Ammon's horn (tissue), 1 donor: Measurements from ENCODE around the gene ADCK2.
"Not testable (repeated sequence)": the region's sequence is repeated elsewhere in the genome, so short reads cannot be mapped to it uniquely, and the experiment has no call there.

ENCODE experiments used
- DNase-seq: peaks from one replicate; pipeline ENCODE4 v3.0.0-alpha.2; 2016; ENCODE audit warnings: low spot score

ADCK2 gene

GRCh38 chr7:140645166-140645900 is 27.4 kb upstream of the ADCK2 start:
- no peak for DNase-seq

GRCh38 chr7:140646931-140647647 is 25.7 kb upstream of the ADCK2 start:
- peak; percentile 60 for DNase-seq

GRCh38 chr7:140649556-140650205 is 23.1 kb upstream of the ADCK2 start:
- DNase-seq: no peak

DNA sequence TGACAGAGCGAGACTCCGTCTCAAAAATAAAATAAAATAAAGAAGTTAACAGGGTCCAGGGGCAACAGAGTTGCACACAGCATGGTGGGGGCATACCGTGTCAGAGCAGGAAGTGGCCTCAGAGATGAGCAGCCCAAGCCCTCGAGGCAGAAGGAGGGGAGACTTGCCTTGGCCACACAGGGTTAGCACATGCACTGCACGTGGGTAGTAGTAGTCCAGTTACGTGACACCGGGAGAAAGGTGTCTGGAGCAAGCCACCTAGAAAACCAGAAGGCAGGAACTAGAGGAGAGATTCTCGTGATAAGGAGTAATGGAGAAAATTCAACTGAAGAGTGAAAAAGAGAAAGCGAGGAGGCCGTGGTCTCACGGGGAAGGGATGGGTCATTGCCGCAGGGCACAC is 22.4 kb upstream of the ADCK2 start:
- DNase-seq: no peak

- DNase-seq: peak; percentile 86
These were observed 19.2 kb upstream of the ADCK2 start for GRCh38 chr7:140653319-140654108.

DNA sequence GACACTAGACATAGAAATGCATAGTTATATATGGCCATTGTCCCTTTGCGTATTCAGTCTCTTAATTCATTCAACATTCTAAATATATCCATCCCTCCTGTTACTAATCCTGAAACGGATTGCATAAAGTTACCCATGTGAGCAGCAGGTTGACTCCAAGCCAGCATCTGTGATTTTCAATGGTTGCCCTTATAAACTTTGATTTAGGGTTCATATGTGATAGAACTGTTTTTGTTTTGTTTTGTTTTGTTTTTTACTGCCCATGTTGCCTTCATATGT is 18.7 kb upstream of the ADCK2 start:
- DNase-seq: no peak

DNA sequence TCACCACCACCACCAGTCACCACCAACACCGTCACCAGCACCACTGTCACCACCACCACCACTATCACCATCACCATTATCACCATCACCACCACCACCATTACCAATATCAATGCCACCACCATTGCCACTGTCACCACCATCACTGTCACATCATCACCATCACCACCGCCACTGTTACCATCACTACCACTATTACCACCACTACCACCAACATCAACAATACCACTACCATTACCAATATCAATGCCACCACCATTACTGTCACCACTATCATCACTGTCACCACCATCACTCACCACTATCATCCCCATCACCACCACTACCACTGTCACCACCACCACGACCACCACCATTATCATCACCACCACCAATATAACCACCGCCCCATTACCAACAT is 18.1 kb upstream of the ADCK2 start:
- DNase-seq: no peak

GRCh38 chr7:140655511-140656408 is 17.0 kb upstream of the ADCK2 start:
- no peak for DNase-seq

GRCh38 chr7:140656548-140657515 is 15.9 kb upstream of the ADCK2 start:
- DNase-seq: peak; percentile 74

DNA sequence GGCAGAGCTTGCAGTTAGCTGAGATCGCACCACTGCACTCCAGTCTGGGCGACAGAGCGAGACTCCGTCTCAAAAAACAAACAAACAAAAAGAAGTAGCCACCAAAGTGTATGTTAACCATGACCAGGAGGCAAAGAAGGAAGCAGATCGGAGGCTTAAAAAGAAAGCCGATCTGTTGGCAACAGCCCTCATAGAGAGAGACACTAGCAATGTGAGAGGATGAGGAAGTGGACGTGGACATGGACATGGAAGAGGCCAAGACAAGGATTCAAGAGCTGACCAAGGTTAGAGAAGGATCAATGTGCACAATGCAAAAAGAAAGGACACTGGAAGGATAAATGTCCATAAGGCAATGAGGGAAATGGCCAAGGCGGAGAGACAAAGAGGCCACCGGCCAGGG is 14.9 kb upstream of the ADCK2 start:
- DNase-seq: no peak

DNA sequence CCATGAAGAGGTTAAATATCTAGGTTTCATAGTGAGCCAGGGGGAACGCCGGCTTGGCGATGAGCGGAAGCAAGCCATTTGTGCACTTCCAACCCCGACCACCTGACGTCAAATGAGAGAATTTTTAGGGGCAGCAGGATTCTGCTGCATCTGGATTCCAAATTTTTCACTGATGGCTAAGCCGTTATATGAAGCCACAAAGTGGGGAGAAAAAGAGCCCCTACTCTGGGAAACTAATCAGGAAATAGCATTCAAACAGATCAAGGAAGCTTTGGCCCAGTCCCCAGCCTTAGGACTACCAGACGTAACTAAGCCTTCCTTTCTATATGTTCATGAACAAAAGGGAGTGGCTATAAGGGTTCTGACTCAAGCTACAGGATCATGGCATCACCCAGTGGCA is 12.9 kb upstream of the ADCK2 start:
- DNase-seq: no peak

GRCh38 chr7:140661124-140661523 is 11.6 kb upstream of the ADCK2 start:
- DNase-seq: no peak

DNA sequence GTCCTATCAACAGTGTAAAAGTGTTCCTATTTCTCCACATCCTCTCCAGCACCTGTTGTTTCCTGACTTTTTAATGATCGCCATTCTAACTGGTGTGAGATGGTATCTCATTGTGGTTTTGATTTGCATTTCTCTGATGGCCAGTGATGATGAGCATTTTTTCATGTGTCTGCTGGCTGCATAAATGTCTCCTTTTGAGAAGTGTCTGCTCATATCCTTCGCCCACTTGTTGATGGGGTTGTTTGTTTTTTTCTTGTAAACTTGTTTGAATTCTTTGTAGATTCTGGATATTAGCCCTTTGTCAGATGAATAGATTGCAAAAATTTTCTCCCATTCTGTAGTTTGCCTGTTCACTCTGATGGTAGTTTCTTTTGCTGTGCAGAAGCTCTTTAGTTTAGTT is 9.8 kb upstream of the ADCK2 start:
- not testable (repeated sequence) for DNase-seq

GRCh38 chr7:140667476-140667875 is 5.3 kb upstream of the ADCK2 start:
- DNase-seq: no peak

- DNase-seq: no peak
These were observed 4.1 kb upstream of the ADCK2 start for GRCh38 chr7:140668641-140669040.

DNA sequence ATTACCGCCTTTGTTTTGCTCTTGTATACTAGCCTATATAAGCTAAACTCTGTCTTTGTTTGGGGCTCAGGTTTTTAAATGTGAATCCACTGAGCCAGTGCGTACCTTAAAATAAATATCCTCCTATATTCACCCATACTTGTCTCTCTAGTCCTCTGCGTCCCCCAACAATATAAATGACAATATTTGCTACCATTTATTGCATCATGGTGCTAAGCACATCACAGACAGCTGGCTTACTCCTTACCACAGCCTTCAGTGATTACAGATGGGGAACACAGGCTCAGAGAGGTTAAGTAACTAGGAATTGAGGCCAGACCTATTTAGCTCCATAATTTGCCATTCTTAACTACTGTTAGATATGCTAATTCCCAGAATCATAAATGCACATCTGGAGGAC is 3.4 kb upstream of the ADCK2 start:
- DNase-seq: no peak

GRCh38 chr7:140669862-140670261 is 2.9 kb upstream of the ADCK2 start:
- DNase-seq: not testable (repeated sequence)

- no peak for DNase-seq
These were observed 2.3 kb upstream of the ADCK2 start for GRCh38 chr7:140670343-140670935.

GRCh38 chr7:140671966-140672365 is 779 bp upstream of the ADCK2 start:
- no peak for DNase-seq
